Activated CD4-positive, alpha-beta T cell treated with anti-CD3 and anti-CD28 coated beads for 4 hours (primary cell): ENCODE data around the gene ISCA1.
"Not testable (repeated sequence)": the region's sequence is repeated elsewhere in the genome, so short reads cannot be mapped to it uniquely, and the experiment has no call there.

Experiments used
- DNase-seq, 2 donors: peaks; one replicate each; pipeline ENCODE4 v3.0.0-alpha.2; 2020

Gene ISCA1

GRCh38 chr9:86282077-86282978 lies at the start of gene ISCA1:
TSS of gene ISCA1 (minus strand) at chr9:86282538. CDS start at chr9:86282458, 80 bp downstream.
- DNase-seq: peak; percentile 97 to 98

- no peak for DNase-seq
Observed at GRCh38 chr9:86330186-86330585, 47.8 kb upstream of the ISCA1 start.

- no peak for DNase-seq
Observed at GRCh38 chr9:86329649-86330048, 47.3 kb upstream of the ISCA1 start.

DNA sequence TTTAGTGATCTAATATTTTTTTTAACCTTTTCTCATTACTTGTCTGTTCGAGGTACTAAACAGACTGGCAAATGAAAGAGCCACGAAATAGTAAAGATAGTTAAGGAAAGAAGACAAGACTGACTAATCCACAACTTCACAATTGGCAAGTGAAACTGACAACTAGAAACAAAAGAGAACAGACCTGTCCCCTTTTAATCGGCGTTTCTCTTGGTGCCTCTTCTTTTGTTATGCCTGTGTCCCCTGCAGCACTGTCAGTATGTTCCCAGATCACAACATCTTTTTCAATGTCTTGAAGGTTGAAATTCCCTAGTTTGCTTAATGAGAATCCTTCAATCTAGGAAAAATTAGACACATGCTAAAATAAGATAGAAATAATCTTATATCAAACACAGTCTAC lies 45.8 kb upstream of the ISCA1 start:
- DNase-seq: no peak

GRCh38 chr9:86326536-86326935 lies 44.2 kb upstream of the ISCA1 start:
- DNase-seq: no peak

- DNase-seq: no peak
Observed at GRCh38 chr9:86324901-86325300, 42.6 kb upstream of the ISCA1 start.

- no peak for DNase-seq
Observed at GRCh38 chr9:86324308-86324707, 42.0 kb upstream of the ISCA1 start.

DNA sequence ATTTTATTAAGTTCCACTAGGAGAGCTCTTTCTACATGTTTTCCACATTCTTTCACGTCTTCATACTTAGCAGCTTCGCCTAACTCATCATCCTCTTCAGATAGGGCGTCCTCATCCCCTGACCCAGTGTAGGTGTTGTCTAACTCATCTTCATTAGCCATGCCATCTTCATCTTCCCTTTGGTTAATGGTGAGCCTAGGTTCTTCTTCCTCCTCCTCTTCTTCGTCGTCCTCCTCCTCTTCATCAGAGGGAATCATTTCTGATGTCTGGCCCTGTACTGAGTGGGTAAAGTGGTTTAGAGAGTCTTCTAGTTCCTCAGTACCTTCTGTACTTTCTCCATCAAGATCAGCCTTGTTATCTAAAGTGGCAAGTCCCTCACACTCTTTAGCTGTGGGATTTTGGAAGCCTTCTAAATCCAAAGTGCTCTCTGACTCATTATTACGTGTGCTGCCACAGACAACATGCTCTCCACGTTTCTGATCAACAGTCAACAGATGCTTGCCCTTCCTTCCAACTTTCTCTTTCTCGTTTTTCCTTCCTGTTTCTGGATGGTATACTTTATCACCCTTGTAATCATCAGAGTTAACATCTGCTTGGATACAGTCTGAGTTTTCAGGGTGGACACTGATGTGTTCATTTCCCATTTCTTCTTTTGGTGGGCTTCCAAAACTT lies 40.8 kb upstream of the ISCA1 start:
- no peak for DNase-seq

DNA sequence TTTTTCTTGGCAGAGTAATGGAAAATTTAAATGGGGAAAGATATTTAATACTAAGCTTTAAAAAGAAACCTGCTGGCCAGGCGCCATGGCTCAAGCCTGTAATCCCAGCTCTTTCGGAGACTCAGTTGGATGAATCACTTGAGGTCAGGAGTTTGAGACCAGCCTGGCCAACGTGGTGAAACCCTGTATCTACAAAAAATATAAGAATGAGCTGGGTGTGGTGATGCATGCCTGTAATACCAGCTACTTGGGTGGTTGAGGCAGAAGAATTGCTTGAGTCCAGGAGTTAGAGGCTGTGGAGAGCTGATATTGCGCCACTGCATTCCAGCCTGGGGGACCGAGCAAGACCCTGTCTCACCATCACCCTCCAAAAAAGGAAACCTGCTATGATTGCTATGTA lies 39.0 kb upstream of the ISCA1 start:
- no peak for DNase-seq

DNA sequence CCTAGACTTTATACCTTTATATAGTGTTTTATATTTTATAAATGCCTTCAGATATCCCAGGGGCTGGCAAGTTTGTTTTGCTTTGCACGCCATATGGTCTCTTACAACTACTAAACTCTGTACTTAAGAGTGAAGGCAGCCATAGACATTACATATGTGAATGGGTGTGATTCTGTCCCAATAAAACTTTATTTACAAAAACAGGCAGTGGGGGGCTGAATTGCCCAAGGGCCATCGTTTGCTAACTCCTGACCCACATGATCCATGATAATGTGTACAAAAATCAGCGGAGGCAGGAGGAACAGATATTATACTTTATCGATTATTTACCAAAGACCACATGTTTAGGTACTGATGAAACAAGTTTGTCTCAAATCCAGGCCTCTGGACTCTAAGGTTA lies 35.8 kb upstream of the ISCA1 start:
- no peak for DNase-seq

DNA sequence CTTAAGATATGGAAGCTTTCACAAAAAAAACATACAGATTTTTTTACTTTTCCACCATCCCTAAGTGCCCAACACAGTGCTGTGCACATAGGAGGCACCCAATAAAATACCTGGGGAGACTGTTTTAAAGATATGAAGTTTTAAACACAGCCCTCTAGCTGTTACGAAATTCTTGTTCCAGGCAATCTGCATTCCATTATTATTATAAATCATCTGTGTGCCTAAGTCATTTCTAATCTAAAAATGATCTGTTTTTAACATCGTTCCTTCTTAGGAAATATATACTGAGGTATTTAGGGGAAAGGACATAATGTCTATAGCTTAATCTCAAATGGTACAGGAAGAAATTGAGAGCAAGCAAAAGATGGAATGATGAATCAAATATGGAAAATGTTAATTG lies 32.7 kb upstream of the ISCA1 start:
- no peak for DNase-seq

- not testable (repeated sequence) for DNase-seq
Observed at GRCh38 chr9:86312959-86313358, 30.6 kb upstream of the ISCA1 start.

- no peak for DNase-seq
Observed at GRCh38 chr9:86308687-86309086, 26.3 kb upstream of the ISCA1 start.

GRCh38 chr9:86304236-86304730 lies 21.9 kb upstream of the ISCA1 start:
- no peak for DNase-seq

- DNase-seq: peak; percentile 54 to 67
Observed at GRCh38 chr9:86303316-86303975, 21.1 kb upstream of the ISCA1 start.

DNA sequence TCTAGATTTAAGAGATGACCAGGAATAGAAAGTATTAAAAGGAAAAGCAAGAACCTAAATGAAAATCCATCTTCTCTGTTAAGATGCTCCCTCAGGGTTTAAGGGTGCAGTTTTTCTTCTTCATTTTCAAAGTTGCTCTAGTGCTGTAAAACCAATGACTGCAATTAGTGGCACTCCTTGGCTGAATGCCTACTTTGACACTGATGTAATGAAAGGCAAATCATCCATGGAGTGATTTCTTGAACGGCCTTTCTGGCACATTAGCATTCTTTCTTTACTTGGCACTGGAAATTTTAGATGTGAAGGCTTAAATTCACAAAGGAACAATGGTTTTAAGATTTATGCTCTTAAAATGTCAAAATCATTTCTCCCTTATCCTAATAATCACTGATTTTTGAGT lies 19.3 kb upstream of the ISCA1 start:
- DNase-seq: no peak

DNA sequence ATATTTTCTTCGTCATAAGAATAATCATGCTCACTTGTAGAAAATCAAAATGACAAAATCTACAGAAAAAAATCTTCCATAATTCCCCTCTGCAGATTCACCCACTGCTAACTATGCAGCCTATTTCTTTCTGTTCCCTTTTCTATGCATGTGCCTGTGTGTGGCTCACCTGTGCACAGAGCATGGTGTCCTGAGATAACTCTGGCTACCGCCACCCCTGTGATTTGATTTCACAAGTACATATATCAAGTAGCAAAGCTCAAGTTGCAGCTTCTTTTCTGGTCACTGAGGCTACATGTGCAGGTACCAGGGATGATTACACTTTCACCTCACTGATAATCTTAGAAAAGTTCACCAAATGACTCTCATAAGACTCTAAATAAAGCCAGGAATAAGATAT lies 18.4 kb upstream of the ISCA1 start:
- DNase-seq: no peak

DNA sequence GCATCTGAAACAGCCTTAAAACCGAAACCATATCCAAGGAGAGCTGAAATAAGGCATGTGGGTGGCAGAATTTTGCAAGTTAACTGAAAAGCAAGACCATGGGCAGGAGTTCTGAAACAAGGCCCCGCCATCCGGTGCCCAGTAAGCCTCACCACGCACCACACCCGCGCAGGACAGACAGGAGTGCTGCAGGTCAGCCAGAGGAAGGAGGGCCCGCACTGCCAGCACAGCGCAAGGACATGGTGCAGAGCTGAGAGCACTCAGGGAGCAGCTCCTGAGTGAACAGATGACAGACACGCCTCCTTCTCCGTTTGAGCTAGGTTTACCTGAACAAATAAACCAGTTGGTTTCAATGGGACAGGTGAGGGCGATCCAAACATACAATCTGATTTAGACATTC lies 16.5 kb upstream of the ISCA1 start:
- DNase-seq: no peak

- not testable (repeated sequence) for DNase-seq
Observed at GRCh38 chr9:86290341-86290740, 8.0 kb upstream of the ISCA1 start.

- no peak for DNase-seq
Observed at GRCh38 chr9:86288499-86289198, 6.3 kb upstream of the ISCA1 start.

DNA sequence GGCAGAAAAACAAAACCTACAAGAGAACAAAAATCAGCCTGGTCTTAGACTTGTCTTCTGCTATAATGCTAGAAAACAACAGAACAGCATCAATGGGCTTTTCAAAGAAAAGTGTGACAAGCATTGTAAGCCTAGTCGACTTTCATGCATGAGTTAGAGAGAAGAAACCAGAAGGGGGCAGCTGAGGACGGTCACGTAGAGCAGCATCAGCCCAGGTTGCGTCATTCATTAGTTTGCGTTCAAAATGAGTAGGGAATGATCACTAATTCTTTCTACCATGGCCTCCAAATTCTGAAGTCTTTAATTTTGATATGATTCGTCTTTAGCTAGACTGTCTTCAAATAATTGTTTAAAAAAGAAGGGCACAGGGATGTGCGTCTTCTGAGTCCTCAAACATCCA lies 4.7 kb upstream of the ISCA1 start:
- peak in 1 of 2 donors; percentile 20 for DNase-seq

- DNase-seq: no peak
Observed at GRCh38 chr9:86286278-86286677, 3.9 kb upstream of the ISCA1 start.

GRCh38 chr9:86285261-86285660 lies 2.9 kb upstream of the ISCA1 start:
- DNase-seq: no peak
